ENCODE measurements around the gene COQ8A. TPM values are rescaled to one million over a fixed set of nuclear protein-coding genes. Genes with fewer than 3 reads are reported as not detected.

Gene COQ8A
- total RNA-seq, 2 experiments from 2014 or later: 55.0 to 56.0 TPM

DNA sequence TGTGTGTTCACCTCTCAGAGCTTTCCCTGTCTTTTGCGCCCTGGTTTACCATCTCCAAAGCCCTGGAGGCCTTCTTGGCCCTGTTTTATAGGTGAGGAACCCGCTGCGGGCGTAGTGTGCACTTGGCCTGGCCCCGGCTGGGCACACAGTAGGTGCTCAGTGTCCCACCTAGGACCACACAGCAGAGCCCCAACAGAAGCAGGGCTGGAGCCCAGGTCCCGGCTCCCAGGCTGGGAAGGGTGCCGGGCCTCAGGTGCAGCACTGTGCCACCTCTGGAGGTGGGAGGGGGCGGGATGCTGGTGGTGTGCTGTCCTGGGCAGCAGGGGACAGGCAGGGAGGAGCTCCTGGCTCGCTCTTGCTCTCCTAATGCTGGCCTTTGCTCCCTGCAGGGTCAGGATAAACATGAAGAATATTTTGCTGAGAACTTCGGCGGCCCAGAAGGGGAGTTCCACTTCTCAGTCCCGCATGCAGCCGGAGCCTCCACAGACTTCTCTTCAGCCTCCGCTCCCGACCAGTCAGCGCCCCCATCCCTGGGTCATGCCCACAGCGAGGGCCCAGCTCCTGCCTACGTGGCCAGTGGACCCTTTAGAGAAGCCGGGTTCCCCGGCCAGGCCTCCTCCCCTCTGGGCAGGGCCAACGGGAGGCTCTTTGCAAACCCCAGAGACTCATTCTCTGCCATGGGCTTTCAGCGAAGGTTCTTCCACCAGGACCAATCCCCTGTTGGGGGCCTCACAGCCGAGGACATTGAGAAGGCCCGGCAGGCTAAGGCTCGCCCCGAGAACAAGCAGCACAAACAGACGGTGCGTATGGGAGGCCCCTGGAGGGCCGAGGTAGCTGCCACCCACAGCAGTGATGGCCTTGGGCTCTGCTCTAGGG lies 24.8 kb downstream of the COQ8A start:
- H3K27ac Mint-ChIP-seq: no peak overlapping the region
- H3K27me3 Mint-ChIP-seq: no peaks in the 10 kb centered on the region
- Histone ChIP-seq H3K4me1 (ENCODE audit: insufficient read depth, low read length) (peaks cover 2% of the 10 kb centered on the region), H3K4me3 (ENCODE audit: low read length) (no peak overlapping the region), H3K27ac (ENCODE audit: low read depth in 1 of 2, low read length in 2 of 2) (no peak overlapping the region), H3K36me3 (ENCODE audit: insufficient read depth, low read length) (peaks cover 34% of the 10 kb centered on the region), H3K9me3 (ENCODE audit: control insufficient read depth in 1 of 2, insufficient read depth in 1 of 2, low read length in 2 of 2) (peaks cover 0 to 10% of the 10 kb centered on the region in 2 experiments), H3K27me3 (ENCODE audit: control insufficient read depth in 1 of 2, insufficient read depth in 2 of 2, low read length in 2 of 2) (no peaks in the 10 kb centered on the region)
- H3K36me3 Mint-ChIP-seq (ENCODE audit: low read depth): peaks cover 74% of the 10 kb centered on the region
- no peak for ATAC-seq (ENCODE audit: poor library complexity)
- H3K9me3 Mint-ChIP-seq: peaks cover 4% of the 10 kb centered on the region
- peaks cover under 1% of the 10 kb centered on the region for H3K4me1 Mint-ChIP-seq (ENCODE audit: low read depth)
- no peak for DNase-seq
- CTCF ChIA-PET: no interaction called here
- intact Hi-C loops (cut with DNase I, micrococcal nuclease): no loop called here
- TF ChIP-seq, protein P1, sequence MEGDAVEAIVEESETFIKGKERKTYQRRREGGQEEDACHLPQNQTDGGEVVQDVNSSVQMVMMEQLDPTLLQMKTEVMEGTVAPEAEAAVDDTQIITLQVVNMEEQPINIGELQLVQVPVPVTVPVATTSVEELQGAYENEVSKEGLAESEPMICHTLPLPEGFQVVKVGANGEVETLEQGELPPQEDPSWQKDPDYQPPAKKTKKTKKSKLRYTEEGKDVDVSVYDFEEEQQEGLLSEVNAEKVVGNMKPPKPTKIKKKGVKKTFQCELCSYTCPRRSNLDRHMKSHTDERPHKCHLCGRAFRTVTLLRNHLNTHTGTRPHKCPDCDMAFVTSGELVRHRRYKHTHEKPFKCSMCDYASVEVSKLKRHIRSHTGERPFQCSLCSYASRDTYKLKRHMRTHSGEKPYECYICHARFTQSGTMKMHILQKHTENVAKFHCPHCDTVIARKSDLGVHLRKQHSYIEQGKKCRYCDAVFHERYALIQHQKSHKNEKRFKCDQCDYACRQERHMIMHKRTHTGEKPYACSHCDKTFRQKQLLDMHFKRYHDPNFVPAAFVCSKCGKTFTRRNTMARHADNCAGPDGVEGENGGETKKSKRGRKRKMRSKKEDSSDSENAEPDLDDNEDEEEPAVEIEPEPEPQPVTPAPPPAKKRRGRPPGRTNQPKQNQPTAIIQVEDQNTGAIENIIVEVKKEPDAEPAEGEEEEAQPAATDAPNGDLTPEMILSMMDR (IDR thresholded peaks at IDR 0.05): no peak
- POLR2A ChIA-PET: no interaction called here
- no peak overlapping the region for H3K4me3 Mint-ChIP-seq

DNA sequence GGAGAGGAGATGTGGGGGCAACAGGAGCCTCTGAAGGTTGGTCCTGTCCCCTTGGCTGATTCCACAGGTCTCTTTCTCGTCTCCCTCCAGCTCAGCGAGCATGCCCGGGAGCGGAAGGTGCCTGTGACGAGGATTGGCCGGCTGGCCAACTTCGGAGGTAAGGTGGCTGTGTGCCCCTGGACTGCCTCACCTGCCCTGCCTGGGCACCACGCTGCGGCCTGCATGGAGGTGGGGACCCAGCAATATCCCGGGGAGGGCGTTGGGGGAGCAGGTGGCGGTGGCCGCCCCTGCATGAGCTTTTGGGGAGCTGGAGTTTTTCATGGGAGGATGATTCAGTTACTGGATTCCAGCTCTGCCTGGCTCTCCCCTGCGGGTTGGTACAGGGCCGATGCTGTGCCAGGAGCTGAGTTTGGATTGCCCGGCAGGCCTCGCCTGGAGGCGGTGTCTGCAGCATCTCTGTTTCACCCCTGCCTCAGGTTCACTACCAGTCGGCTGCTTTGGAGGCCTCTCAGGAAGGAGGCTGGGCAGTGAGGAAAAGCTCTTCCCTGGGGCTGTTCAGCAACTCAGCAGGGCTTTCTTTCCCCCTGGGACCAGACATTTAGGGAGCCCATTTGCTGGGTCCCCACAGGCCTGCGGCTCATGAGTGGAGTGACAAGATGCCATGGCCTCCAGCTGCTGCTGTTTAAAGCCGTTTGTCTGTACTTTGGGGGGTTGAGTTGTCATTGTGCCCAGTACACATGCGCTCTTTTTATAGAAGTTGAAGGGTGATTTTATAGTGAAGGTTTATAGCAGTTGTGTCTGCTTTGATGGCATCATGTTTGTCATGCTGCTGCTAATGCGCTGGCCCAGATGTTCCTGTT lies 25.7 kb downstream of the COQ8A start:
- ATAC-seq (ENCODE audit: poor library complexity): no peak
- Histone ChIP-seq H3K36me3 (ENCODE audit: insufficient read depth, low read length) (peaks cover 41% of the 10 kb centered on the region), H3K9me3 (ENCODE audit: control insufficient read depth in 1 of 2, insufficient read depth in 1 of 2, low read length in 2 of 2) (peaks cover 0 to 3% of the 10 kb centered on the region in 2 experiments), H3K4me1 (ENCODE audit: insufficient read depth, low read length) (no peaks in the 10 kb centered on the region), H3K27me3 (ENCODE audit: control insufficient read depth in 1 of 2, insufficient read depth in 2 of 2, low read length in 2 of 2) (no peaks in the 10 kb centered on the region), H3K4me3 (ENCODE audit: low read length) (no peak overlapping the region), H3K27ac (ENCODE audit: low read depth in 1 of 2, low read length in 2 of 2) (no peak overlapping the region)
- H3K9me3 Mint-ChIP-seq: peaks cover 4% of the 10 kb centered on the region
- ChIA-PET CTCF (no interaction called here), POLR2A (no interaction called here)
- H3K36me3 Mint-ChIP-seq (ENCODE audit: low read depth): peaks cover 83% of the 10 kb centered on the region
- H3K4me1 Mint-ChIP-seq (ENCODE audit: low read depth): no peaks in the 10 kb centered on the region
- intact Hi-C loops (cut with DNase I, micrococcal nuclease): no loop called here
- H3K27ac Mint-ChIP-seq: no peak overlapping the region
- TF ChIP-seq, protein P1 (IDR thresholded peaks at IDR 0.05): no peak
- DNase-seq: no peak
- no peak overlapping the region for H3K4me3 Mint-ChIP-seq
- H3K27me3 Mint-ChIP-seq: no peaks in the 10 kb centered on the region

DNA sequence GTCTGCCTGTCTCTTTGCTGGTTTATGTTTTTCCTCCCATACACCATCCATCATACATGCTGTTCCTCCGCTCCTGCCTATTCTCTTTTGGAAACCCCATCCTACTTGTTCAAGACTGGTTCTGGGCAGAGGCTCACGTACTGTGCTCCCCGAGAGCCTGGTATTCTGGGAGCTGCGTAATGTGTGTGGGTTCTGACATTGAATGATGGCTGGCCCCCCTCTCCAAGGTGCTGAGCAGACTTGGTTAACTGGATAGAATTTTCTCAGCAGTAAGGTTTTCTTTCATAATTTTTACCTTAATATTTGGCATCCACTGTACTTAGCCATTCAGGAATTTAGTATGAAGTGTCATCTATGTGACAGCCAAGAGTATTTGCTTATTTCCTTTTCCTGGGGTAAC lies 26.6 kb downstream of the COQ8A start:
- H3K36me3 ChIP-seq (ENCODE audit: insufficient read depth, low read length): peaks cover 45% of the 10 kb centered on the region
- H3K27me3 ChIP-seq (ENCODE audit: control insufficient read depth in 1 of 2, insufficient read depth in 2 of 2, low read length in 2 of 2): no peaks in the 10 kb centered on the region
- DNase-seq: no peak
- intact Hi-C loops (cut with DNase I, micrococcal nuclease): no loop called here
- H3K4me3 ChIP-seq (ENCODE audit: low read length): no peak overlapping the region
- TF ChIP-seq, protein P1 (IDR thresholded peaks at IDR 0.05): no peak
- peaks cover 1 to 8% of the 10 kb centered on the region in 2 experiments for H3K9me3 ChIP-seq (ENCODE audit: control insufficient read depth in 1 of 2, insufficient read depth in 1 of 2, low read length in 2 of 2)
- CTCF ChIA-PET: no interaction called here
- Mint-ChIP-seq H3K27me3 (no peaks in the 10 kb centered on the region), H3K9me3 (peaks cover 4% of the 10 kb centered on the region), H3K4me1 (ENCODE audit: low read depth) (no peaks in the 10 kb centered on the region), H3K36me3 (ENCODE audit: low read depth) (peaks cover 83% of the 10 kb centered on the region), H3K4me3 (no peak overlapping the region), H3K27ac (no peak overlapping the region)
- H3K27ac ChIP-seq (ENCODE audit: low read depth in 1 of 2, low read length in 2 of 2): no peak overlapping the region
- no peaks in the 10 kb centered on the region for H3K4me1 ChIP-seq (ENCODE audit: insufficient read depth, low read length)
- no peak for ATAC-seq (ENCODE audit: poor library complexity)
- POLR2A ChIA-PET: no interaction called here

Data from CD4-positive, alpha-beta T cell (primary cell).